Amygdala (tissue), 56 donors: ENCODE data around the gene CILP2.

Experiments
- DNase-seq, 56 donors: peaks; one replicate each; lab custom pipeline; 2025; lab: John Stamatoyannopoulos, UW

The CILP2 gene, protein sequence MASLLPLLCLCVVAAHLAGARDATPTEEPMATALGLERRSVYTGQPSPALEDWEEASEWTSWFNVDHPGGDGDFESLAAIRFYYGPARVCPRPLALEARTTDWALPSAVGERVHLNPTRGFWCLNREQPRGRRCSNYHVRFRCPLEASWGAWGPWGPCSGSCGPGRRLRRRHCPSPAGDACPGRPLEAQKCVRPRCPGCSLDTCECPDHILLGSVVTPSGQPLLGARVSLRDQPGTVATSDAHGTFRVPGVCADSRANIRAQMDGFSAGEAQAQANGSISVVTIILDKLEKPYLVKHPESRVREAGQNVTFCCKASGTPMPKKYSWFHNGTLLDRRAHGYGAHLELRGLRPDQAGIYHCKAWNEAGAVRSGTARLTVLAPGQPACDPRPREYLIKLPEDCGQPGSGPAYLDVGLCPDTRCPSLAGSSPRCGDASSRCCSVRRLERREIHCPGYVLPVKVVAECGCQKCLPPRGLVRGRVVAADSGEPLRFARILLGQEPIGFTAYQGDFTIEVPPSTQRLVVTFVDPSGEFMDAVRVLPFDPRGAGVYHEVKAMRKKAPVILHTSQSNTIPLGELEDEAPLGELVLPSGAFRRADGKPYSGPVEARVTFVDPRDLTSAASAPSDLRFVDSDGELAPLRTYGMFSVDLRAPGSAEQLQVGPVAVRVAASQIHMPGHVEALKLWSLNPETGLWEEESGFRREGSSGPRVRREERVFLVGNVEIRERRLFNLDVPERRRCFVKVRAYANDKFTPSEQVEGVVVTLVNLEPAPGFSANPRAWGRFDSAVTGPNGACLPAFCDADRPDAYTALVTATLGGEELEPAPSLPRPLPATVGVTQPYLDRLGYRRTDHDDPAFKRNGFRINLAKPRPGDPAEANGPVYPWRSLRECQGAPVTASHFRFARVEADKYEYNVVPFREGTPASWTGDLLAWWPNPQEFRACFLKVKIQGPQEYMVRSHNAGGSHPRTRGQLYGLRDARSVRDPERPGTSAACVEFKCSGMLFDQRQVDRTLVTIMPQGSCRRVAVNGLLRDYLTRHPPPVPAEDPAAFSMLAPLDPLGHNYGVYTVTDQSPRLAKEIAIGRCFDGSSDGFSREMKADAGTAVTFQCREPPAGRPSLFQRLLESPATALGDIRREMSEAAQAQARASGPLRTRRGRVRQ

DNA sequence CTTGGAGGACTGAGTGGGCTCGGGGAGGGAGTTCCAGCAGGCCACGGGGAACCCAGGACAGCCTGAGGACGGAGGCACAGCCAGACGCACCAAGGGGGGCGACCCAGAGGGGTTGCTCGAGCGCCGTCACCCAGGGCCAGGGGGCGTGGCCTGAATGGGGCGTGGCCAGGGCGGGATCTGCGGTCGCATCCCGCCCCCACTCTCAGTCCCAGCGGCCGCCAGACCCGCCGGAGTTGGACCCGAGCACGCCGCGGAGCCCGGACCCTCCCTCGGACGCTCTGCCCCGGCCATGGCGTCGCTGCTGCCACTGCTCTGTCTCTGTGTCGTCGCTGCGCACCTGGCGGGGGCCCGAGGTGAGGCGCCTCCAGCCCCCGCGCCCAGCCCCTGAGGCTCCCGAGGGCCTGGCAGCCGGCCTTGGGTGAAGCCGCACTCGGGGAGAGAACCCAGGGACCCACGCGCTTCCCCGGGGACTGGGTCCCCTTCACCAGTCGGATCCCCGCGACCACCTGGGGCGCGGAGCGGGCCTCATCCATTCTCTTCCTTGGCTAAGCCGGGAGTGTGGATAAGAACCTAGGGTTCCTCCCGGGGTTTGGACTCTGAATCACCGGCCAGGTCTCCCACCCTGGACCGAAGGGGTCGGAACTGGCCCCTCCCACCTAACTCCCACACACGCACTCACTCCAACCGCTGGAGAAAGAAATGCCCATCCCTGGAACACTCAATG, at the start of gene CILP2:
CILP2 (plus strand) TSS at position 205 of the 724 bp plus-strand sequence; CDS start at position 290, 85 bp downstream.
- DNase-seq = peak in 6 of 56 donors; percentile 7 to 41 (median 19)

DNA sequence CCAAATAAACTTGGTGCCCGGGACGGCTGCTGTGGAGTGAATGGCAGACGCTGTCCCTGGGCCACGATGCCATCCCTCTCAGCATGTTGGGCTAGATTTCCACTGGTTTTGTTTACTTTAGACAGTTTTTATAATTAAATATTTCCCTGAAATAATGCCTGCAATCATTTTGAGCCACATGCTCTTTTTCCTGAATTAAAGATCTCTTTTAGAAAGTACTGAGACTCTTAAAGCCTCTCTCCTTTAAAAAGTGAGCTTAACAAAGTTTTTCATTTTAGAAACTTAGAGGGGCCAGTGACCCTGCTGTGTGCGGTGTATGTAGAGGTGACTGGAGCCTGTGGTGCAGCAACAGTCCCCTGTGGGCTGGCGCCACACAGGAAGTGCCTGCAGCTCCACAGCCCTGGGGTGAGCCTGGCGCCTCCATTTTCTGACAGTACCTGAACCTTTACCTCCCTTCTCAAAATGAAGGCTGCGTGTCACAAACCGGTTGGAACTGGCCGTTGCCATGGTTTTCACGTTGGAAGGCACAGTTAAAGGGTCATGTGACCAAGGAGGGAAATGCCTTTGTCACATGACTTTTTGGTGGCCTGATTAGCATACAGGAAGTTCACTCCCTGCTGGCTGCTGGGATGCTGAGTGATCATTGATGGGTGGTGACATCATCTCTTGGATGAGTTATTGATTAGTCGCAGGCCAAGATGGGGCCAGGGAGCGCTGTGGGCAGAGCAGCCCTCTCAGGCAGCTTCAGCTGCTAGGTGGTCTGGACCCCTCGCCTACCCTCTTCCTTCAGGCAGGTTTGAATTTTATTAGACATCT, 49.0 kb upstream of the CILP2 start:
- DNase-seq = peak in 42 of 56 donors; percentile 5 to 85 (median 47)

DNA sequence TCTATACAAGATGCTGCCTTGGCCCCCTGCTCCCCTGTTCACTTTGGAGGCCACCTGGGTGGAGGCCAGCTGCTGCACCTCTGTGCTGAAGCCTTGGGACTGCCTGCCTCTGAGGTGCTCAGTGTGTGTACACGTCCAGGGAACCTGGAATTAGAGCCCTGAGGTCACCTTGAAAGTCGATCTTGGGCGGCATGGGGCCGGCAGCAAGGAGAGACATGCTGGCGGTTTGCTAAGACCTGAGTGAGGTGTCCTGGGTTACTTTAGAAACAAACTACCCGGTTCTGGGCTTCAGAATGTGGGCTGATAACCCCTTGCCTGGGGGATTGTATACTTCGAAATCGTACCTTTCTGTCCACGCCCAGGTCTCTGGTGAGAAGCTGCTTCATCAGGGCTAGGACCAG, 48.3 kb upstream of the CILP2 start:
- DNase-seq = no peak

DNA sequence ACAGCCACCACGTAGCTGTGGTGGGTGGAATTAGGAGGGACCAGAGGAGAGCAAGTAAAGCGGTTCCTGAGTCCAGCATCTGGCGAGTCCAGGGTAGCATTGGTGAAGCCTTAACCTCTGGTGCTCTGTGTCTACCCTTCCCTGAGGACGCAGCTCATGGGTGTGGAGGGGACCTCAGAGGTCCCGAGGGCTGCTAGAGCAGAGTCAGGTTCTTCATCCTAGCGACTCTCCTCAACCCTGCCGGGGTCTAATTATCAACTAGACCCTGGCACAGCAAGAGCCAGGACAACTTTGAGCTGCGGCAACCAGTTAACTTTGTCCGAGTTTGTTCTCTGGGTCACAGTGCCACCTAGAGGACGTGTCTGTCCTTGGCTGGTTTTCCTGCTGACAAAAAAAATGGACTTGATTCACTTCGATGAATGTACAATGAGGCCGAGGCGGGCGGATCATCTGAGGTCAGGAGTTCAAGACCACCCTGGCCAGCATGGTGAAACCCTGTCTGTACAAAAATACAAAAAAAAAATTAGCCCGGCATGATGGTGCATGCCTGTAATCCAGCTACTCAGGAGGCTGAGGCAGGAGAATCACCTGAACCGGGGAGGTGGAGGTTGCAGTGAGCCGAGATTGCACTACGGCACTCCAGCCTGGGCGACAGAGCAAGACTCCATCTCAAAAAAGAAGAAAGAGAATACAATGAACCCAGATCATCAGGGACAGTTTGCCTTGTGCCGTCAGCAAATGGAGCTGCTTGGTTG, 47.7 kb upstream of the CILP2 start:
- peak in 51 of 56 donors; percentile 5 to 89 (median 59) for DNase-seq

DNA sequence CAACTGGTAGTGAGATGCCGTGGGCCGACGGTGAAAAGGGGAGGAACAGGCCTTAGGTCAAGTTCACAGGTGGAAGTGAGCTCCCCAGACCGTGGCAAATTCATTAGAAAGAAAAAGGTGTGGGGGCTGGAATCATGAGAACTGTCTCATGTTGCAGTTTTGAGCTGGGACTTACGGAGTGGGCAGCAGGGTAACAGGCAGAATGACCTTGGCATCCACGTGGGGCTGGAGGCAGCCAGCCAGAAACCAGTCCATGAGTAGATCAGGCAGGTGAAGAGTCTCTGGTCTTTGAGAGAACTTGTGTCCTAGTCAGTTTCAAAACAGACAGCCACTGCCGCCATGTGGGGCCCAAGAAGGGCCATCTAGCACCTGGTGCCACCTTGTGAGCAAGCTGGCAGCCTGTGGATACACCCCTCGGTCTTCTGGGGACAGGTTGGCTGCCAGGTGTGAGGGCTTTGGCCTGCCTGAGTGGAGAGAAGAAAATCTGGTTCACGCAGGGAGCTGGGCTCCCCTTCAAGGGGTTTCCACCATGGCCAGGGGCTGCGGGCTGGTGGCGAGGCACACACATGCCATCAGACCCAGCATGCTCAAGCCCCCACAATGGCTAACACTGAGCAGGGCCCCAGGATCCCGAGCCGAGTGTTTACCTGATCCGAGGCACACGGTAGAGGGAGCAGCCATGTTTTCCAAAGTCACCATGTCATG, 46.6 kb upstream of the CILP2 start:
- no peak for DNase-seq

DNA sequence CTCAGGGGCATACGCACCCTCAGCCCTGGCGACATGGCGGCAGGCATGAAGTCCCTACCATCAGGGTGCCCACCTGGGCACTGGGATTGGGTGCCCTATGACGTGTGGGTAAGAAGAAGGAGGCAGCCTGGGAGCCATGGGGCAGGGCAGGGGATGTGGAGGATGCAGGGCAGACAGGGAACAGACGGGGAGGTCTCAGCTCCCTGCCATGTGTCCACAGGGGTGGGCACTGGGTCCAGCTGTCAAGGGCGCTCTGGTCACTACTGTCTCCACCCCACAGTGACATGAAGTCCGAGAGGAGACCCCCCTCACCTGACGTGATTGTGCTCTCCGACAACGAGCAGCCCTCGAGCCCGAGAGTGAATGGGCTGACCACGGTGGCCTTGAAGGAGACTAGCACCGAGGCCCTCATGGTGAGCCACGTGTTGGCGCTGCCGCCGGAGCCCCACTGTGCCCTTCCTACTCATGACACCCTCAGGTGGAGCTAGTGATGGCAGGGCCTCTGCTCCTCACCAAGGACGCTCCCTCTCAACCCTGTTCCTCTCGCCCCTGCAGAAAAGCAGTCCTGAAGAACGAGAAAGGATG, 45.9 kb upstream of the CILP2 start:
- no peak for DNase-seq

DNA sequence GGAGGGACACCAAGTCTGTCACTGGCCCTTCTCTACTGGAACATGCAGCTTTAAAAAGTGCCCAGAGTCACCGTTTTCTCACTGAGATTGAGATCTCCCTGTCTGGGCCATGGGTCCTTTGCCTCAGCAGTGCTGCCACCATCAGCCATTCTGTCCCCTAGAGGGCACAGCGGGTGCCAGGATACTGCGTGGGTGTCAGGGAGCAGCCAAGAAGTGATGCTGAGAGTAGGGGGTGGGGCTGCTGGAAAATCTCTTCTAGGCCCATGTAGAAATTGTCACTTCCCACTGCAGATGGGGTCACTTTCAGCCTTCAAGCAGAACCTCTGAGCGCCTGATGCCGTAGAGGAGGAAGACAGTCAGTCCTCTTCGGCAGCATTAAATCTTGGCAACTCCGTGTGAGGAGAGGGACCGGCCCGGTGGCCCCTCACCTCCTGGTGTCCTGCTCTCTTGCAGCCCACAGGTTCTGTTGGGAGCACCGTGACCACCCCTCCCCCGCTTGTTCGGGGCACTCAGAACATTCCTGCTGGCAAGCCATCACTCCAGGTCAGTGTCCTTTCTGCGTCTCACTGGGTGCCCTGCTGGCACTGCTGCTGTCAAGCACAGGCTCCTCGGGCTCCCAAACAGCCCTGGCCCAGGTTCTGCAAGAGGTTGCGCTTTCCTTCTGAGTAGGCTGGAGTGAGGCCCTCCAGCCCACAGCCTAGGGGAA, 44.1 kb upstream of the CILP2 start:
- peak in 9 of 56 donors; percentile 6 to 54 (median 16) for DNase-seq

DNA sequence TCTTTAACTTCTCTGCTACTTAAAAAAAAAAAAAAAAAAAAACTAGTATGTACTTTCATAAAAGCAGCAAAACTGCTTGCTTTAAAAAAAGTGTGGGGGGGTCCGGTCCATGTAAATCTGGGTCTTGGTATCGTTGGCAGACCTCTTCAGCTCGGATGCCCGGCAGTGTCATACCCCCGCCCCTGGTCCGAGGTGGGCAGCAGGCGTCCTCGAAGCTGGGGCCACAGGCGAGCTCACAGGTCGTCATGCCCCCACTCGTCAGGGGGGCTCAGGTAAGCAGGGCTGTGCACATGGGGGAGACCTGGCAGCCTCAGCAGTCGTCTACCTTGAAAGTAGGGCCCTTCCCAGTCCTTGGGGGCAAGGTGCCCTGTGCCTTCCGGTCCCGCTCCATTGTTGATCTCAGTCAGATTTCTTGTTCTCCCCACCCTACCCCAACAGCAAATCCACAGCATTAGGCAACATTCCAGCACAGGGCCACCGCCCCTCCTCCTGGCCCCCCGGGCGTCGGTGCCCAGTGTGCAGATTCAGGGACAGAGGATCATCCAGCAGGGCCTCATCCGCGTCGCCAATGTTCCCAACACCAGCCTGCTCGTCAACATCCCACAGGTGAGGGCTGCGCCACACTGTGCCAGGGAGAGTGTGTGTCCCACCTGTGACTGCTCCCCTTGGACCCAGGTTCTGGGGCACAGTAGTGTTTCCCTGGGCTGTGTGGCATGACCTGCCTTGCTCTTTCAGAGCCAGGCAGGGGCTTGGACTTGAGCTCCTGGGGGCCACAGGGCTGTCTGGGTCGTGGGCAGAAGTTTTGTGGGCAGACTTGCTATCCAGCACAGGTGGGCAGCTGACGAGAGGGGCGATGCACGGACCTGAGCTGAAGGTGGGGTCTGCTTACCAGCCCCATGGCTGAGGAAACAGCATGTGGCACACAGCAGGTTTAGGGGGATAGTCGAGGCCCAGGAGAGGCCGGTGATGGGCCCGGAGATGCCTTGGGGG, 42.2 kb upstream of the CILP2 start:
- no peak for DNase-seq

DNA sequence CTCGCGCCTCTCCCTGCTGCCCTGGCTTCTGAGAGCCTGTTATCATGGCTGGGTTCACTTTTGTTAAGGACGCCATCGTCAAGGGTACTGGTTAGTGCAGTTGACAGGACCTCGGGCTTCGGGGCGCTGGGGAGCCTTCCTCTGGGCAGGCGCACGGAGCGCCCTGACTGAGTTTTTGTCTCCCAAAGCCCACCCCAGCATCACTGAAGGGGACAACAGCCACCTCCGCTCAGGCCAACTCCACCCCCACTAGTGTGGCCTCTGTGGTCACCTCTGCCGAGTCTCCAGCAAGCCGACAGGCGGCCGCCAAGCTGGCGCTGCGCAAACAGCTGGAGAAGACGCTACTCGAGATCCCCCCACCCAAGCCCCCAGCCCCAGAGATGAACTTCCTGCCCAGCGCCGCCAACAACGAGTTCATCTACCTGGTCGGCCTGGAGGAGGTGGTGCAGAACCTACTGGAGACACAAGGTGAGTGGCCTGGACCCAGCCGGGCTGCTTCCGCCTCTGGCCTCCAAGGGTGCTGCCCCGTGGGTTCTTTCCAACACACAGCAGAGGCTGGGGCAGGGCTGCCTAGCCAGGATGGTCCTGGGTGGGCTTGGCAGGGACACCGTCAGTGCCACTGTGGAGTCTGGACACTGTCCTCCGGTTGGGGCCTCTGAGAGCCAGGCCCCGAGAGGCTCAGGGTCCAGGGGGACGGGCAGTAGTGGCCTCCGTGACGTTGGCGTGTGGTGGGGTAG, 39.6 kb upstream of the CILP2 start:
- no peak for DNase-seq

DNA sequence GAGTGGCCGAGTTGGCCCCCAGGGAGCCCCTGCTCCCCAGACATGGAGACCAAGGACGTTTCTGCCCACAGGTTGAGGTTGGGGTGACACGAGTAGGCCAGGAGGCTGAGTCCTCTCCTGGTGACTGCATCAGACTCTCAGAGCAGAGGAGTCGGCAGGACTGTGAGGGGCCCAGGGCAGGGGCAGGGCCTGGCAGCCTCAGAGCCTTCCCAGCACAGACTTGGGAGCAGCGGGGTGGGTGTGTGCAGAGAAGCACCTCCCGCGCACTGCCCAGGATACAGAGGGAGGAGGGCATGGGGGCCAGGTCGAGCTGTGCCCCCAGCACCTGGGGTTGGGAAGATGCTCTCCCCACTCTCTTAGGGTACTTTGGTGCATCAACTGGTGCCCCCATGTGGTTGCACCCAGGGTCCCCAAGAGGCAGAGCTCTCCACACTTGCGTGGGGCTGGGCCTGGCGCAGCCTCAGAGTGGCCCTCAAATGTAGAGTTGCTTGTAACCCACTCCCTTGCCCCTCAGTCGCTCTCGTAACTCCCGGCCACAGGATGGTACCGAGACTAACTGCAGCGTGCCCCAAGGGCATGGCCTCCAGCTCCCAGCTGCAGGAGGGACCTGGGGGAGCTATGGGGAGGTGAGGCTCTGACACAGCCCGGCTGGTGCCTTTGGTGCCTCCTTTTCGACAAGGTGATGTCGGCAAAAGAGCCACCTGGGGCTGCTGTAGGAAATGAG, 38.6 kb upstream of the CILP2 start:
- DNase-seq = no peak

DNA sequence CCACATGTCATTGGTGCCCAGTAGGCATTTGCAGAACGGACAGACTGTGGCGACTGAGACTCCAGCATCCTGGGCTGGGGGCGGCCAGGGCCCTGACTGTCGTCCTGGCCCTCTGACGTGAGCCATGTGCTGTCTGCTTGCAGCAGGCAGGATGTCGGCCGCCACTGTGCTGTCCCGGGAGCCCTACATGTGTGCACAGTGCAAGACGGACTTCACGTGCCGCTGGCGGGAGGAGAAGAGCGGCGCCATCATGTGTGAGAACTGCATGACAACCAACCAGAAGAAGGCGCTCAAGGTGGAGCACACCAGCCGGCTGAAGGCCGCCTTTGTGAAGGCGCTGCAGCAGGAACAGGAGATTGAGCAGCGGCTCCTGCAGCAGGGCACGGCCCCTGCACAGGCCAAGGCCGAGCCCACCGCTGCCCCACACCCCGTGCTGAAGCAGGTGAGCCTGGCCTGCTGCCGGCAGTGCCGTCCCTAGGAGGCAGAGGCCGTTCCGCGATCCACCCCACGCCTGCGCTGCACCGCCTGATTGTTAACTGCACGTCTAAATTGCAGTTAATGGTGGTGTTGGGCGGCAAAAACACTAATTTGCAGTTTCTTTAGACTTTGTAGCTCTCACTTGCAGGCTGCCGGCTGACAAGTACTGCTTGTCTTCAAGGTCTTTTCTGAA, 37.0 kb upstream of the CILP2 start:
- DNase-seq = no peak

DNA sequence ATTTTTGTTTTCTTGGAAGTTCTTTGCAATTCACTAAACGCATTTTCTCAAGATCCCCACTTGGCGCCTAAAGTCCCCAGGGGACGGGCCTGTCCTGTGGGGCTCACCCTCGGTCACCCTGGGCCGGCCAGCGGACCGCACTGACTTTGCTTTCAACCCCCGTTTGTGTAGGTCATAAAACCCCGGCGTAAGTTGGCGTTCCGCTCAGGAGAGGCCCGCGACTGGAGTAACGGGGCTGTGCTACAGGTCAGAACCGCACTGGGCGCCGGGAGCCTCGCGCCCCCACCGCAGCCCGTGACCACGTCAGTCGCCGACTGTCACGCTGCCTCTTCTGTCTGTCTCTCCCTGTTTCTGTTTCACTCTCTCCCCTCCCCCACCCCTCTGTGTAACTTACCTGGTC, 36.3 kb upstream of the CILP2 start:
- no peak for DNase-seq

DNA sequence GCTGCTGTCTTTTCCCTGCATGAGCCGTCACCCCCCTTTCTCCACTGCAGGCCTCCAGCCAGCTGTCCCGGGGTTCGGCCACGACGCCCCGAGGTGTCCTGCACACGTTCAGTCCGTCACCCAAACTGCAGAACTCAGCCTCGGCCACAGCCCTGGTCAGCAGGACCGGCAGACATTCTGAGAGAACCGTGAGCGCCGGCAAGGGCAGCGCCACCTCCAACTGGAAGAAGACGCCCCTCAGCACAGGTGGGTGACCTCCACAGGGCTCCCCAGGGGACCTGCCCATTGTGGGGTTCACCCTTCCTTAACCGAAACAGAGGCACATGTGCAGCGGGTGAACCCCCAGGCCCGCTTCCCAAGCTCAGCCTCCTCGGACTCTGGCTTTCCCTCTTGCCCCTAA, 35.8 kb upstream of the CILP2 start:
- DNase-seq = no peak
